Large intestine (tissue), 1 donor: Measurements from ENCODE around the gene GPR143. TPM values are rescaled to one million over a fixed set of nuclear protein-coding genes. Genes with fewer than 3 reads are reported as not detected.

Experiments used
- polyA plus RNA-seq: library from polyadenylated mRNA; unstranded; fragments of 120-200 nt; gene quantifications from one replicate; pipeline ENCODE4 v1.2.1, GENCODE V29; 2013

Gene GPR143
- polyA plus RNA-seq, 1 donor: 5.2 TPM

Other genes starting within 250 kb of the GPR143 start
- gene SHROOM2, start 20.6 kb upstream of the GPR143 start, polyA plus RNA-seq: 7.0 TPM
- 0.07 TPM for gene CLDN34, start 201.5 kb upstream of the GPR143 start, polyA plus RNA-seq